Diencephalon (tissue), 1 donor: ENCODE results near the gene DUSP7. TPM values are rescaled to one million over a fixed set of nuclear protein-coding genes. Genes with fewer than 3 reads are reported as not detected.

Experiments used
- total RNA-seq: library from RNA; depleted of rRNA; stranded (reverse); fragments of >200 nt; gene quantifications from one replicate; pipeline ENCODE4 v1.2.3, GENCODE V29; 2014

The DUSP7 gene, protein sequence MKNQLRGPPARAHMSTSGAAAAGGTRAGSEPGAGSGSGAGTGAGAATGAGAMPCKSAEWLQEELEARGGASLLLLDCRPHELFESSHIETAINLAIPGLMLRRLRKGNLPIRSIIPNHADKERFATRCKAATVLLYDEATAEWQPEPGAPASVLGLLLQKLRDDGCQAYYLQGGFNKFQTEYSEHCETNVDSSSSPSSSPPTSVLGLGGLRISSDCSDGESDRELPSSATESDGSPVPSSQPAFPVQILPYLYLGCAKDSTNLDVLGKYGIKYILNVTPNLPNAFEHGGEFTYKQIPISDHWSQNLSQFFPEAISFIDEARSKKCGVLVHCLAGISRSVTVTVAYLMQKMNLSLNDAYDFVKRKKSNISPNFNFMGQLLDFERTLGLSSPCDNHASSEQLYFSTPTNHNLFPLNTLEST
- total RNA-seq: 9.5 TPM

GRCh38 chr3:52056521-52056967 is at the start of gene DUSP7:
Gene DUSP7, minus strand, starts transcription at chr3:52056571. Its CDS starts 205 bp downstream, at chr3:52056366.

Other genes with a start within 250 kb of the DUSP7 start
- gene IQCF2, start 195.0 kb downstream of the DUSP7 start, total RNA-seq: not detected
- gene IQCF5, start 181.0 kb downstream of the DUSP7 start, total RNA-seq: not detected
- gene IQCF1, start 153.2 kb downstream of the DUSP7 start, total RNA-seq: not detected
- gene RRP9, start 114.7 kb downstream of the DUSP7 start, total RNA-seq: 12.9 TPM
- 4.8 TPM for gene PARP3, start 114.2 kb downstream of the DUSP7 start, total RNA-seq
- 0.46 TPM for gene GPR62, start 101.2 kb downstream of the DUSP7 start, total RNA-seq
- 38.8 TPM for gene PCBP4, start 89.1 kb downstream of the DUSP7 start, total RNA-seq
- 3.9 TPM for gene ABHD14B, start 82.5 kb downstream of the DUSP7 start, total RNA-seq
- 33.0 TPM for gene ABHD14A, start 81.5 kb downstream of the DUSP7 start, total RNA-seq
- 4.2 TPM for gene ACY1, start 73.0 kb downstream of the DUSP7 start, total RNA-seq
- gene RPL29, start 60.7 kb downstream of the DUSP7 start, total RNA-seq: 715 TPM
- gene POC1A, start 97.9 kb upstream of the DUSP7 start, total RNA-seq: 5.1 TPM
- gene ALAS1, start 141.6 kb upstream of the DUSP7 start, total RNA-seq: 50.7 TPM
- under 0.01 TPM for gene TLR9, start 169.1 kb upstream of the DUSP7 start, total RNA-seq
- 24.0 TPM for gene TWF2, start 182.6 kb upstream of the DUSP7 start, total RNA-seq
- 7.4 TPM for gene PPM1M, start 189.2 kb upstream of the DUSP7 start, total RNA-seq
- gene WDR82, start 222.1 kb upstream of the DUSP7 start, total RNA-seq: 162 TPM
- gene GLYCTK, start 231.3 kb upstream of the DUSP7 start, total RNA-seq: 2.3 TPM